GM18951 (cell line): ENCODE results near the gene TRRAP.

ENCODE experiments used
- POLR2A ChIP-seq: IDR thresholded peaks from 4 replicates; pipeline ENCODE4 v1.6.1; 2011; ENCODE audit warnings: mild to moderate bottlenecking; ENCODE audit not compliant: insufficient read length, insufficient read depth; ENCODE audit errors: extremely low read depth
- in situ Hi-C: fragments of 300-500 bp; cut with MboI; formaldehyde crosslinking; loops from one replicate; pipeline ENCODE4 v1.12.0; 2022; ENCODE audit warnings: low sequenced_read_pairs, mixed read lengths, inconsistent platforms; ENCODE audit not compliant: unreplicated experiment

The TRRAP gene

GRCh38 chr7:98995523-98996149 lies 117.3 kb downstream of the TRRAP start:
- no peak for TF ChIP-seq POLR2A
- in situ Hi-C loops, result no loop called here

- in situ Hi-C loops, result no loop called here
- TF ChIP-seq POLR2A, result no peak
These were observed 117.8 kb downstream of the TRRAP start for GRCh38 chr7:98996150-98996552.

GRCh38 chr7:98997846-98998245 lies 119.5 kb downstream of the TRRAP start:
- TF ChIP-seq POLR2A, result no peak
- in situ Hi-C loops, result no loop called here

GRCh38 chr7:98998821-98999725 lies 120.7 kb downstream of the TRRAP start:
- TF ChIP-seq POLR2A, result no peak
- in situ Hi-C loops, result no loop called here

- no peak for TF ChIP-seq POLR2A
- in situ Hi-C loops, result no loop called here
These were observed 122.0 kb downstream of the TRRAP start for GRCh38 chr7:99000196-99000903.

- in situ Hi-C loops, result no loop called here
- TF ChIP-seq POLR2A, result no peak
These were observed 122.7 kb downstream of the TRRAP start for GRCh38 chr7:99000904-99001465.

- in situ Hi-C loops, result no loop called here
- TF ChIP-seq POLR2A, result no peak
These were observed 123.3 kb downstream of the TRRAP start for GRCh38 chr7:99001482-99002147.

GRCh38 chr7:99002148-99002826 lies 124.0 kb downstream of the TRRAP start:
- no peak for TF ChIP-seq POLR2A
- in situ Hi-C loops, result no loop called here

- no peak for TF ChIP-seq POLR2A
These were observed 124.5 kb downstream of the TRRAP start for GRCh38 chr7:99002827-99003212.

GRCh38 chr7:99003419-99003818 lies 125.1 kb downstream of the TRRAP start:
- in situ Hi-C loops, result no loop called here
- TF ChIP-seq POLR2A, result no peak

More at GRCh38 chr7:99002827-99003212, 124.5 kb downstream of the TRRAP start:
- in situ Hi-C loops, result no loop called here

- in situ Hi-C loops, result no loop called here
- no peak for TF ChIP-seq POLR2A
These were observed 125.9 kb downstream of the TRRAP start for GRCh38 chr7:99004216-99004615.
